ENCODE data around the gene CORO2B. TPM values are rescaled to one million over a fixed set of nuclear protein-coding genes. Genes with fewer than 3 reads are reported as not detected.

CORO2B gene
- total RNA-seq, 1 experiment from 2014 or later = 0.14 TPM

DNA sequence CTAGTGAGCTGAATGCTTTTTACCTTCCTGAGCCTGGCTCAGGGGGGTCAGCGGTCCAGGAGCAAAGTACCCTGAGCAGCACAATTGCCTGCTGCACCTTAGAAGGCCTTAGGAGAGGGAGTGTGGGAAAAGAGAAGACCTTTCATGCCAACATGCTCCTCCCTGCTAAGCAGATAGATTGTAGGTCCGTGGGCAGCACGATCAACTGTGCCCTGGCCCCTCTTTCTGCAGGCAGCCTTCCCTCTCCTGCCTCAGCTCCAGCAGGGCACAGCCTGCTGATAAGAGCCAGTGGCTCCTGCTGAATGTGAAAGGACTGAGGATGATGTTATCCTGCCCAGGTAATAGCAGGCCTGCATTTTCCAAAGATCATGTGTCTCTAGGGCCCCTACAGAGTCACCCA, 4.1 kb downstream of the CORO2B start:
- Mint-ChIP-seq H3K4me1 (ENCODE audit: low read depth, unreplicated experiment) (peaks cover 18% of the 10 kb centered on the region), H3K36me3 (ENCODE audit: insufficient read depth, unreplicated experiment) (peaks cover 4% of the 10 kb centered on the region), H3K4me3 (ENCODE audit: low read depth, unreplicated experiment) (no peak overlapping the region), H3K9me3 (ENCODE audit: low read depth, unreplicated experiment) (no peaks in the 10 kb centered on the region), H3K27ac (ENCODE audit: unreplicated experiment) (no peak overlapping the region), H3K27me3 (ENCODE audit: unreplicated experiment) (peaks cover 36% of the 10 kb centered on the region)
- DNase-seq = no peak
- no TSS peak for BruUV-seq (replicated peaks)
- intact Hi-C loops (cut with micrococcal nuclease; ENCODE audit: unreplicated experiment) = no loop called here
- CTCF ChIA-PET = interaction anchor here (0.6 kb wide), 1 partner anchor 293 kb away, joined by 3 read pairs; no protein-coding TSS in a partner anchor
- TF ChIP-seq, protein P1, sequence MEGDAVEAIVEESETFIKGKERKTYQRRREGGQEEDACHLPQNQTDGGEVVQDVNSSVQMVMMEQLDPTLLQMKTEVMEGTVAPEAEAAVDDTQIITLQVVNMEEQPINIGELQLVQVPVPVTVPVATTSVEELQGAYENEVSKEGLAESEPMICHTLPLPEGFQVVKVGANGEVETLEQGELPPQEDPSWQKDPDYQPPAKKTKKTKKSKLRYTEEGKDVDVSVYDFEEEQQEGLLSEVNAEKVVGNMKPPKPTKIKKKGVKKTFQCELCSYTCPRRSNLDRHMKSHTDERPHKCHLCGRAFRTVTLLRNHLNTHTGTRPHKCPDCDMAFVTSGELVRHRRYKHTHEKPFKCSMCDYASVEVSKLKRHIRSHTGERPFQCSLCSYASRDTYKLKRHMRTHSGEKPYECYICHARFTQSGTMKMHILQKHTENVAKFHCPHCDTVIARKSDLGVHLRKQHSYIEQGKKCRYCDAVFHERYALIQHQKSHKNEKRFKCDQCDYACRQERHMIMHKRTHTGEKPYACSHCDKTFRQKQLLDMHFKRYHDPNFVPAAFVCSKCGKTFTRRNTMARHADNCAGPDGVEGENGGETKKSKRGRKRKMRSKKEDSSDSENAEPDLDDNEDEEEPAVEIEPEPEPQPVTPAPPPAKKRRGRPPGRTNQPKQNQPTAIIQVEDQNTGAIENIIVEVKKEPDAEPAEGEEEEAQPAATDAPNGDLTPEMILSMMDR (IDR thresholded peaks at IDR 0.05; ENCODE audit: unreplicated experiment) = no peak

DNA sequence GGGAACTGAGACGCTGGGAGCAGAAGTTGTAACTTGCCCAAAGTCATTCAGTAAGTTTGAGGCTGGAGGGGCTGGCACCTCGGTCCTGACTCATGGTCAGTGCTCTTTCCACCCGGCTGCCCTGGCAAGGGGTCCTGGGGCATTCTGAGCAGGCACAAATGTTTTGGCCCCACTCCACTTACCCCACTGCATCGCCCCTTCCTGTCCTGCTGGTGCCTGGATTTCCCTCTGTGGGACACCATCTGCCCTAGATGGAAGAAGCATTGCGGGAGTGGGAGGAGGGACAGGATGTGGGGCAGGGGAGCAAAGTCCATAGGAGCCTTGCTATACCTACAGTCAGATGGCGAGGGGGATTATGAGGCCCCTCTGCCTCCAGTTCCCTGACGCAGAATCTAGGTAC, 4.5 kb downstream of the CORO2B start:
- CTCF ChIA-PET = interaction anchor here (0.6 kb wide), 1 partner anchor 293 kb away, joined by 3 read pairs; no protein-coding TSS in a partner anchor
- Mint-ChIP-seq H3K27me3 (ENCODE audit: unreplicated experiment) (peaks cover 32% of the 10 kb centered on the region), H3K4me1 (ENCODE audit: low read depth, unreplicated experiment) (peaks cover 15% of the 10 kb centered on the region), H3K27ac (ENCODE audit: unreplicated experiment) (no peak overlapping the region), H3K4me3 (ENCODE audit: low read depth, unreplicated experiment) (no peak overlapping the region), H3K9me3 (ENCODE audit: low read depth, unreplicated experiment) (no peaks in the 10 kb centered on the region), H3K36me3 (ENCODE audit: insufficient read depth, unreplicated experiment) (no peaks in the 10 kb centered on the region)
- DNase-seq = no peak
- no TSS peak for BruUV-seq (replicated peaks)
- intact Hi-C loops (cut with micrococcal nuclease; ENCODE audit: unreplicated experiment) = no loop called here
- TF ChIP-seq, protein P1 (IDR thresholded peaks at IDR 0.05; ENCODE audit: unreplicated experiment) = no peak

DNA sequence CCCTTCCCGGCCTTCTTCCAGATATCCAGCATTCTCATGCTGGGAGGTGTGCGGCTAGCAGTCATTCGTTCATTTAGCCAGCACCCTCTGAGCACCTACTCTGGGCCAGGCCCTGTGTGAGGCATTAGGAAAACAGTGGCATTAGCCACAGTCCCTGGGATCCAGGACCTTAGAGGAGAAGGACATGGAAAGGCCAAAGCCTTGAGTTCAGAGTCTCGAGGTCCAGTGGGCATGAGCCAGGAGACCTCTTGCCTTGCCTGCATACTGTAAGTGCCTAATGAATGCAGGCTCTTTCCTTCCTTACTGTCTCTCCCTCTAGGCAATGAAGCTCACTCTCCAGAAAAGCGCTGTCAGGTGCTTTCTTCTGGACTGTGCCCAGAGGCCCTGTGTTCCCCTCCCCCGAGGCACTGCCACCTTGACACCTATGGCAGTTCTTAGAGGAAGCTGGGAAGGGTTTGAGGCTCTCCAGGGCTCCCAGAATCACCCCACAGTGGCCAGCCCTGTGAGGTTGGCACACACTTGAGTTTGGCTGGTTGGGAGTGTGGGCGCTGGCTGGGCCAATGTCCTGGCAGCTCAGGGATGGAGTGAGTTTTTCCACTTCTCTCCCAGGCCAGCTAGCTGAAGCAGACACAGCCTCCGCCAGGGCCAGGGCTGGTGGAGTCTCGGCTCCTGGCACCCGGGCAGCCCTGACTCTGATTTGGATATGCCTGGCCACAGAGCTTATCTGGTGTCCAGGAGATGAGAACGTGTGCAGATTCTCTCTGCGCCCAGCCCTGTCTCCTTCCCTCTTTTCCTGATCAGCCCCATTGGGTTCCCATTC, 5.4 kb downstream of the CORO2B start:
- no peaks in the 10 kb centered on the region for H3K36me3 Mint-ChIP-seq (ENCODE audit: insufficient read depth, unreplicated experiment)
- DNase-seq = no peak
- BruUV-seq (replicated peaks) = no TSS peak
- no peak overlapping the region for H3K27ac Mint-ChIP-seq (ENCODE audit: unreplicated experiment)
- H3K27me3 Mint-ChIP-seq (ENCODE audit: unreplicated experiment) = peaks cover 30% of the 10 kb centered on the region
- TF ChIP-seq, protein P1 (IDR thresholded peaks at IDR 0.05; ENCODE audit: unreplicated experiment) = no peak
- CTCF ChIA-PET = interaction anchor here (0.6 to 1.2 kb wide), 3 partner anchors 21 to 149 kb away, joined by 3 to 5 read pairs (median 4); no protein-coding TSS in a partner anchor
- H3K4me1 Mint-ChIP-seq (ENCODE audit: low read depth, unreplicated experiment) = peaks cover 15% of the 10 kb centered on the region
- no peaks in the 10 kb centered on the region for H3K9me3 Mint-ChIP-seq (ENCODE audit: low read depth, unreplicated experiment)
- intact Hi-C loops (cut with micrococcal nuclease; ENCODE audit: unreplicated experiment) = no loop called here
- H3K4me3 Mint-ChIP-seq (ENCODE audit: low read depth, unreplicated experiment) = no peak overlapping the region

DNA sequence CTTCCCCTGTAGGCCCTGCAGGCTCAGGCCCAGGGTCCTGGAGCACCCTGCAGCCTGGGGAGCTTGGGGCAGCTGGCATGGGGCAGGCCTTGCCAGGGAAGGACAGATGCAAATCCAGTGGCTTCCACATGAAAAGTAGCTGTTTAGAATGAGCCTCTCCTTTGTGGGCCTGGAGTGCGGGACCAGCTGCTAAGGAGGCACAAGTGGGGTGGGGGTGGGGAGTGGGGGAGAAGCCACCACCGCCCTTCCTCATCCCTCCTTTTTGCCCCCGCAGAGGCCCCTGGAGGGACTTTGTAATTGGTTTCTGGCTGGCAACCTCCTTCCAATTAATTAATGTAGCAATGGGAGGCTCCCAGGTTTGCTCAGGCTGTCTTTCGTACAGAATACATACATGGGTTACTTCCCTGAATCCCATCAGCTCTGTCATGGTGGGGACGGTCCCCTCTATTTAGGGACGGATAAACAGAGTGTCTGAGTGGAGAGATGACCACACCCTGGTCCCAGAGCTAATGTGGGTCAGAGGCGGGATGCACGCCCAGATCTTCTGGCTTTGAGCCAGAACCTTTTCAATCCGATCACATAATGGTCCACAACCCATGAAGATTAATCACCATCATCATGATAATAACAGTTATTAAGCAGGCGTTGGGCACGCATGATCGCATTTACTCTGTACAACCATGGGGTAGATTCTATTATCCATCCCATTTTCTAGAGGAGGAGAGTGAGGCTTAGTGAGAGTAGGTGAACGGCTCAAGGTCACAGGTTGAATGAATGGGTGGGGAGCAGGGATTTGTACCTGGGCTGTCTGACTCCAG, 6.2 kb downstream of the CORO2B start:
- H3K27ac Mint-ChIP-seq (ENCODE audit: unreplicated experiment) = no peak overlapping the region
- CTCF ChIA-PET = interaction anchor here (0.6 to 1.2 kb wide), 3 partner anchors 21 to 148 kb away, joined by 3 to 5 read pairs (median 4); no protein-coding TSS in a partner anchor
- H3K4me1 Mint-ChIP-seq (ENCODE audit: low read depth, unreplicated experiment) = peaks cover 8% of the 10 kb centered on the region
- intact Hi-C loops (cut with micrococcal nuclease; ENCODE audit: unreplicated experiment) = no loop called here
- H3K27me3 Mint-ChIP-seq (ENCODE audit: unreplicated experiment) = peaks cover 22% of the 10 kb centered on the region
- TF ChIP-seq, protein P1 (IDR thresholded peaks at IDR 0.05; ENCODE audit: unreplicated experiment) = no peak
- H3K9me3 Mint-ChIP-seq (ENCODE audit: low read depth, unreplicated experiment) = no peaks in the 10 kb centered on the region
- H3K36me3 Mint-ChIP-seq (ENCODE audit: insufficient read depth, unreplicated experiment) = no peaks in the 10 kb centered on the region
- BruUV-seq (replicated peaks) = no TSS peak
- no peak overlapping the region for H3K4me3 Mint-ChIP-seq (ENCODE audit: low read depth, unreplicated experiment)
- DNase-seq = no peak

Data from Calu3 (cell line).